ENCODE data around the gene ANAPC15.

The ANAPC15 gene

DNA sequence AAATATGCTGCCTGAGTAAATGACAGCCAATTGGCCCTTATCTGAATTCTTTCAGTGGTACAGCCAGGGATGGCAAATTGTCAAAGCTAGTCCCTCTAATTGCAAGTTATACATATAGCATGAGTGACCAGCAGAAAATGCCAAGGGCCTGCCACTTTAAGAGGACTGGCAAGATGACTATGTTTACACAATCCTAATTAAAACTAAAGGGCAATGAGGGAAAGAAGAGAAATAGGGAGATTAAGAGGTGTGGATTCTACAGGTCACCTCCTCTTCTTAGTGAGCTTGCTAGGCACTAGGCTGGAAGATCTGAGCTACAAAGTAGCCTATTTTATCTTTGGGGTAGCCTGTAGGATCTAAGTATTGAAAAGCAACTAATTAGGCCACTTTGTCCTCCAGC, 45.6 kb downstream of the ANAPC15 start:
- H3K27me3 ChIP-seq (ENCODE audit: control insufficient read depth in 1 of 2, insufficient read depth in 2 of 2, low read length in 2 of 2), result no peaks in the 10 kb centered on the region
- no peaks in the 10 kb centered on the region for H3K9me3 ChIP-seq (ENCODE audit: control insufficient read depth in 1 of 2, low read length in 2 of 2)
- peaks cover 16 to 26% of the 10 kb centered on the region in 2 donors for H3K4me1 ChIP-seq (ENCODE audit: control insufficient read depth in 1 of 2, insufficient read depth in 2 of 2, low read length in 2 of 2)
- H3K36me3 ChIP-seq (ENCODE audit: control insufficient read depth in 1 of 2, insufficient read depth in 2 of 2, low read length in 2 of 2), result peaks cover 0 to 17% of the 10 kb centered on the region in 2 donors
- no peak overlapping the region for H3K9ac ChIP-seq (ENCODE audit: low read depth in 1 of 2, low read length in 2 of 2)
- no peak overlapping the region for H3K27ac ChIP-seq (ENCODE audit: low read depth, low read length)
- no peak overlapping the region for H3K4me3 ChIP-seq (ENCODE audit: low read depth in 1 of 2, low read length in 2 of 2)

DNA sequence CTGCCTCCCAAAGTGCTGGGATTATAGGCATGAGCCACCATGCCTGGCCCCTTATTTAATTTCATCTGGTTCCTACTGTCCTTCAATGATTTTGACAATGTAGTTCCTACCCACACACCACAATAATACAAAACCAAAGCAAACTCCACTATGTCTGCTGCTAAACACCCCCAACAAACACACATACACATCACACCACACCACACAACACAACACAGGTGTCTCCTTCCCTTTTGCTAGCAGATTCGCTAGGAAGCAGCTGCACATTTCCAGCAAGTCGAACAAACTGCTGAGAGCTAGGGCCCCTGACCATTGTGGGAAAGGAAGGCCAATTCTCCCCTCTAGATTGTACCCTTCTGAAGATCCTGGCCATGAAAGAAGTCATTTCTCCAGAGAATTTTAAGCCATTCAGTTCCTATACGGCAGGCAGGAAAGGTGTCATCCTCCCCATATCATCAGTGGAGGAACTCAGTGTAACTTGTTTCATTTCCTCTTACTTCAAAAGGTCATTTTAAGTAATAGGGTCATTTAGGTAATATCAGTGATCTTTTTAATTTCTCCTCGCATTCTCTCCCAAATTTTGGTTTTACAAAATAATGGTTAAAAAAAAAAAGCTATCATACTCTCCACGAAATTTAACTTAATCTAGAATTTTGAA, 50.6 kb downstream of the ANAPC15 start:
- no peak overlapping the region for H3K9ac ChIP-seq (ENCODE audit: low read depth in 1 of 2, low read length in 2 of 2)
- H3K4me1 ChIP-seq (ENCODE audit: control insufficient read depth in 1 of 2, insufficient read depth in 2 of 2, low read length in 2 of 2), result peaks cover 0 to 3% of the 10 kb centered on the region in 2 donors
- H3K4me3 ChIP-seq (ENCODE audit: low read depth in 1 of 2, low read length in 2 of 2), result no peak overlapping the region
- H3K27ac ChIP-seq (ENCODE audit: low read depth, low read length), result no peak overlapping the region
- H3K9me3 ChIP-seq (ENCODE audit: control insufficient read depth in 1 of 2, low read length in 2 of 2), result no peaks in the 10 kb centered on the region
- no peaks in the 10 kb centered on the region for H3K27me3 ChIP-seq (ENCODE audit: control insufficient read depth in 1 of 2, insufficient read depth in 2 of 2, low read length in 2 of 2)
- peaks cover 0 to 13% of the 10 kb centered on the region in 2 donors for H3K36me3 ChIP-seq (ENCODE audit: control insufficient read depth in 1 of 2, insufficient read depth in 2 of 2, low read length in 2 of 2)
